Glomerular visceral epithelial cell (primary cell): ENCODE measurements around the gene KCTD14.
"Not testable (repeated sequence)": the region's sequence is repeated elsewhere in the genome, so short reads cannot be mapped to it uniquely, and the experiment has no call there.

Experiments used
- DNase-seq: peaks from one replicate; pipeline ENCODE4 v3.0.0-alpha.2; 2016; ENCODE audit errors: extremely low spot score

The KCTD14 gene

DNA sequence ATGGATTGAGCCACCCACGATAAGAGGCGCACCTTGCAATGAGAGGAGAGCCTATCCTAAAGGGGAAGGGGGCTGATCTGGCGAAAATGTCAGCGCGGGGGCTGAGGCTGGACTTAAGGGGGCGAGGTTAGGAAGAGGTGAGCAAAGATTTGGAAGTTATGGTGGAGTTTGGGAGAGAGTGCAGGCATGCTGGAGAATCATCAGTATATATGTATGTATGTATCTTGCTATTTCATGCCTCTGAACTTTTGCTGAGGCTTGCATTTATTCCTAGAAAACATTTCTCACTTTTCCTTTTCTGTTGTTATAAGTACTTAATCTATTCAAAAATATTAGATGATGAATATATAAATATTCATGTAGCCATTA, 23.4 kb upstream of the KCTD14 start:
- DNase-seq: no peak

DNA sequence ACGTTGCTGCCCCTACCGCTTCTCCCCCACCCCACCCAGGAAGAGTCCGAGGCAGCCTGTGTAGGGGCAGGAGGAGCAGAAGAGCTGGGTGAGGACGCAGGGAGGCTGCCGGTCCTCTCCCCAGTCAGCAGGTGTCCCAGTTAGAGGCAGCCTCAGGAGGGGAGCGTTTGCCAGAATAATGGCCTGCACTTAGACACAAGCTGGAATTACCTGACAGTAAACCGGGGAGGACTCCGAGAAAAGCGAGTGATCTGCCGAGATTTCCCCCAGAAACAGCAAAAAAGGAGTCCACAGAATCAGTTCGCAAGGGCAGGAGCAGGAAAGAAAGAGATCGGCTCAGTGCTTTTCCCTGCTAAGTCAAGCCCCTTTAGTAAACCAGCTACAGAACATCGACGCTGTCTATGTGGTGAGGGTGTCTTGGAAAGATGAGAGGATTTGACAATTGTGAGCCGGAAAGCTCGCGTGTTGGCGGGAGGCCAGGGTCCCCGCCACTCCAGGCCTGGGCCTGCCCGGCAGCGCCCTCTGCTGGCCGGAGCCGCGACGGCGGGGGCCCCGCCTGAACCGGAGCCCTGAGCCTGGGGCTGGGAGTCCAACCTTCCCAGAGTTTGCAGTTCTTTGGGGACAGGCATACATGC, 22.9 kb upstream of the KCTD14 start:
- DNase-seq: peak; percentile 75

DNA sequence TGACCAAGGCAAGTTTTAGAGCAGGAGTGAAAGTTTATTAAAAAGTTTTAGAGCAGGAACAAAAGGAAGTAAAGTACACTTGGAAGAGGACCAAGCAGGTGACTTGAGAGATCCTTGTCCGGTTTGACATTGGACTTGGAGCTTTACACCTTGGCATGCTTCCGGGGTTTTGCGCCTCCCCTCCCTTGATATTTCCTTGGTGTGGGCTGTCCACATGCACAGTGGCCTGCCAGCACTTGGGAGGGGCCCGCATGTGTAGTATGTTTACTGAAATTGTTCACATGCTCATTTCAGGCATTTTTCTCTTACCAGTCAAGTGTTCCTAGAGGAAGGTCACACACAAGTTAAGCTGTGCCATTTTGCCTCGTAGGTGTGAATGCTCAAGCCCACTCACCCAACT, 21.6 kb upstream of the KCTD14 start:
- DNase-seq: no peak

DNA sequence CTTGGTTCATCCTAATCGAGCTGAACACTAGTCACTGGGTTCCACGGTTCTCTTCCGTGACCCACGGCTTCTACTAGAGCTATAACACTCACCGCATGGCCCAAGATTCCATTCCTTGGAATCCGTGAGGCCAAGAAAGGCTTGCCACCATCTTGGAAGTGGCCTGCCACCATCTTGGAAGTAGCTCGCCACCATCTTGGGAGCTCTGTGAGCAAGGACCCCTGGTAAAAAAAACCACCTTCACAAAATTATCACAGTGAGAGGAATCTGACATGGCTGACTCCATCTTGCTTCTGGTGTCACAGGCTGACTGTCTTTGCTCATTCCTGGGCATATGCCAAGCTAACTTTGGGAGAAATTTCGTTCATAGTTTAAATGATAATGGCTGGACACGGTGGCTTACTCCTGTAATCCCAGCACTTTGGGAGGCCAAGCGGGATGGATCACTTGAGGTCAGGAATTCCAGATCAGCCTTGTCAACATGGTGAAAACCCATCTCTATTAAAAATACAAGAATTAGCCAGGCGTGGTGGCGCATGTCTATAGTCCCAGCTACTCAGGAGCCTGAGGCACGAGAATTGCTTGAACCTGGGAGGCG, 18.9 kb upstream of the KCTD14 start:
- peak; percentile 82 for DNase-seq

DNA sequence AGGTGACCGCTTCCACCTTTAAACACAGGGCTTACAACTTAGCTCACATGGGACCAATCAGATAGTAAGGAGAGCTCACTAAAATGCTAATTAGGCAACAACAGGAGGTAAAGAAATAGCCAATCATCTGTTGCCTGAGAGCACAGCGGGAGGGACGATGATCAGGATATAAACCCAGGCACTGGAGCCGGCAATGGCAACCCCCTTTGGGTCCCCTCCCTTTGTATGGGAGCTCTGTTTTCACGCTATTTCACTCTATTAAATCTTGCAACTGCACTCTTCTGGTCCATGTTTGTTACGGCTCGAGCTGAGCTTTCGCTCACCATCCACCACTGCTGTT, 18.3 kb upstream of the KCTD14 start:
- DNase-seq: not testable (repeated sequence)

DNA sequence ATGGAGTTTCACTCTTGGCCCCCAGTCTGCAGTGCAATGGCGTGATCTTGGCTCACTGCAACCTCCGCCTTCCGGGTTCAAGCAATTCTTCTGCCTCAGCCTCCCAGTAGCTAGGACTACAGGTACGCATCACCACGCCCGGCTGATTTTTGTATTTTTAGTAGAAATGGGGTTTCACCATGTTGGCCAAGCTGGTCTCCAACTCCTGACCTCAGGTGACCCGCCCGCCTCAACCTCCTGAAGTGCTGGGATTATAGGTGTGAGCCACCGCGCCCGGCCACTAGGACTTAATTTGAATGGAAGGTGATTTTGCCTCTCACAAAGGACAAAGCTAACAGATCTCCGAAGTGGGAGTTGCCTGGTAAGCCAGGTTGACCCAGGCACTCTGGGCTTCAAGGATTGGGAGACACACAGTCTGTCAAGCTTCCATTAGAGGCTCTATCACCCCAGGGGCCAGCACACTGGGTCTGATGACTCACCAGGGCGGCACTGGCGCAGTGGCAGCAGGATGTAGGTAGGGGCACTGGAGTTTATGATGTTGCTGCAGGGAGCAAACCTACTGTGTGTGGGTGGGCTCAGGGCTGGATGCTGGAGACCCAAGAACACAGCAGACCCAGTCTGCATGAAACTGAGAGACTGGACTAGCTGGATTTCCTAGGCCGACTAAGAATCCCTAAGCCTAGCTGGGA, 17.8 kb upstream of the KCTD14 start:
- peak; percentile 34 for DNase-seq

DNA sequence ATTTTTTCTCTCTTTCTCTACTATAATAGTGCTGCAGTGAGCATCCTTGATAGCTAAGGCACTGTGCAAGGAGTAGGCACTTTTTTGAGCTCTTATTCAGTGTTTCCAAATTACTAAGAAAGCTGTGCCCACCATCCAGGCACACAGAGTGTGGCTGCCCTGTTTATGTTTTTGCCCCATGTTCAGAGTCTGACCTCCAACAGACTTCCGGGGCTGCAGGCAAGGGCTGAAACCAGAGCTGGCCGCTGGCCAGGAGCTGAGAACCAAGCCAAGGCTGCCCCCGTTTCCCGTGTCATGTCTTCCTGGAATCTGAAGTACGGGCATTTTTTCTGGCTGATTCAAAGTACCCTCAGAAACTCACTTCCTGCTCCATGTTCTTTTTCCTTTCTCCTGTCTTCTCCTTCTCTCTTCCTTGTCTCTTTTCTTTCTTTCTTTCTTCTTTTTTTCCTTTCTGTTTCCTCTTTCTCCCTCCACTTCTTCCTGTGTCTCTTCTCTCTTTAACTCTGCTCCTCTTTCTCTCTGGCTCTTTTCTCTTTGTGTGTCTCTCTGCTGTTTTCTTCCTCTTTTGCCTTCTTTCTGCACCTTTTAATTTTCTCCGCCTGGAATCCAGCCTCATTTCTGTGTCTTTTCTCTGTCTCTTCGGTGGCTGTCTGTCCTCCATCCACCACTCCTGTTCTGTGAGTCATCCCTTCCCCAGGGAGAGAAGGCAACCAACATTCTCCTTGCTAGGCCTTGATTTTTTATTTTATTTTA, 17.0 kb upstream of the KCTD14 start:
- peak; percentile 91 for DNase-seq

DNA sequence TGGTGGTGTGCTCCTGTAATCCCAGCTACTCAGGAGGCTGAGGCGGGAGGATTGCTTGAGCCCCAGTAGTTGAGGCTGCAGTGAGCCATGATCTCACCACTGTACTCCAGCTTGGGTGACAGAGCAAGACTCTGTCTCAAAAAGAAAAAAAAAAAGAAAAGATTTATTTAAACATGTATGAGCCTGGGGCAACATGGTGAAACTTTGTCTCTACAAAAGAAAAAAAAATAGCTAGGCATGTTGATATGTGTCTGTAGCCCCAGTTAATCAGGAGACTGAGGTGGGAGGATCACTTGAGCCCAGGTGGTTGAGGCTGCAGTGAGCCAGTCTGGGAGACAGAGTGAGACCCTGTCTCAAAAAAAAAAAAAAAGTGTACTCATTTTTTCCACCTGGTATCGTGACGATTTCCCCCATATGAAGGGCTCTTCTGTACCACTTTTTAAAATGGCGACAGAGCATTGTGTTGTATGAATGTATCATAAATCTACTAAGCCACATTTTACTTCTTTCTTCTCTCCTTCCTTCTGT, 16.4 kb upstream of the KCTD14 start:
- DNase-seq: no peak

DNA sequence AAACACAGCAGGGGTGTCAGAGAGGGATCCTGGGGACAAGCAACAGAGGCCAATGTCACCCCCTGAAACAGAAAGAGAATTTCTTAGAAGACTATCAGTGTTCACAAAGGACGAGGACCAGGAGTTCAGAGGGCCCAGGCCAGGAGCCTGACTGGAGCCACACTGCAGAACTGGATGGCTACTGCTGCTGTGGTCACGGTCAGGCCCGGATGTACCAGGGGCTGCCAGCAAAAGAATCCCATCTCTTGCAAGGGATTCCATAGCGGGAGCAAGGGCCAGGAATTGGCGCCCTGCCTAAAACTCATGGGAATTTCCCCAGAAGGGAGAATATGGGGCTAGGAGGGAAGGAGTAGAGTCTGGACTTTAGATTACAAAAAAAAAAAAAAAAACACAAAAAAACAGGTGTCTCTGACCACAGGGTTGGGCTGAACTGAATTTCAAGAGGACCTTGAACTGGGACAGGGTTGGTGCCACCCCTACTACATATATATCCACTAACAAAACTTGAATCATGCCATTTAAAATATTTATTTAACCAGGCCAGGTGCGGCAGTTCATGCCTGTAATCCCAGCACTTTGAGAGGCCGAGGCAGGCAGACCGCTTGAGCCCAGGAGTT, 15.7 kb upstream of the KCTD14 start:
- peak; percentile 94 for DNase-seq

DNA sequence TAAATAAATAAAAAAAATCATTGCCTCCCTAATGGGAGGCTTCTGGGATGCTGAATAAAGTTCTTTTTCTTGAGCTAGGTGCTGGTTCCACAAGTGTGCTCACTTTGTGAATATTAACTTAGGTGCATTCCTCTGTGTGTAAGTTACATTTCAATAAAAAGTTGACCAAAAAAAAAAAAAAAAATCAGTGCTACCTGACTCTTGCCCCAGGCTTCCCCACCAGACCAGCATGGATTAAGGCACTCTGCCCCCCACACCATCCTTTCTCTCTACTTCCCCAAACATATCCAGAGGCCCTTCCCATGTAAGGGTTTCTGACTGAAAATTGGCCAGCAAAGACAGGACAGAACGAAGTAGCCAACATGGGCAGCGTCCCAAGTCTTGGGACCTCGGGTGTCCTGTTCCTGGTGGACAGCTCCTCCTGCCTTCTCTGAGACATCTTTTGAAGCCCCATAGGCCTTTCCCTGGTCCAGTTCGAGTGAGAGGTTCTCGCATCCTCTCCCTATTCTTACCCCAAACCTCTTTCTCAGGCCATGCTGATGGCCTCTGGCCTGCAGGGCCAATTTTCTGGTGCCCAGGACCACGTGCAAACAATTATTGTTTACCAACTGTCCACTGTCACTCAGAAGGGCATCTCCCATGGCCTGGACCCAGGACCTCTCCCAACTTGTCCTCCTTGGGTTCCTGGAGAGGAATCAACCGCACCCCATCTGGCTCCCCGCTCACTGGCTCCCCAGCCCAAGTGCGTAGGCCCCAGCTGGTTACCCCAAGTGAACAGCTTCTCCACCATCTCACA, 14.9 kb upstream of the KCTD14 start:
- no peak for DNase-seq

DNA sequence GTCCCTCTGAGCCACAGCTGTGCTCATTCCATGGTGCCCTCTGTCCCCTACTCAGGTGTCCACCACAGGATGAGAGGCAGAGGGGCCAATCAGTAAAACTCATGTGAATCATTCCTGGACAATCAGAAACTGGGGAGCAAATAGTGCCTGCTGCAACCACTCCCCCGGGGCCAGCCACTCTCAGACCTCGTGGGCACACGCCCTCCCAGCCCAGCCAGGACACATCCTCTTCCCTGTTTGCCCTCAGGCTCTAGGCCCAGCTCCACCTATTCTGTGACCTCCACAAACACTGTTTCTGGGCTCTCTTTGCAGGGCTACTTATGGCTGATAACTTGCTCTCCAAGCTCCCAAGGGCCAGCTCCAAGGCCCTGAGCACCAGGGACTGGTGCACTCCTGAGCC, 14.0 kb upstream of the KCTD14 start:
- DNase-seq: no peak

DNA sequence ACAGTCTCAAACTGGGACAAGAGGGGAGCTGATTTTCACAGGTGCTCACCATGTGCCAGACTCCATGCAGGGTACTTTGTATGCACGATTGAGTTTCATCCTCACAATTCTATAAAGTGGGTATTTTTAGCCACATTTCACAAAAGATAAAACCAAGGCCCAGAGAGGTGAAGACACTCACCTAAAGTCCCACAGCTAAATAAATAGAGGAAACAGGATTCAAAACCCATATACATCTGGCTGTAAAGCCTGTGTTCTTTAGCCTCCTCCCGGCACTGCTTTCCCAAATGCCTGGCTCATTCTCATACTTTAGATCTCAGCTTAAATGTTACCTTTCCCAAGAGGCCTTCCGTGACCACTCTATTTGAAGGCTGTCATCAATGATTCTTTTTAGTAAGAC, 13.2 kb upstream of the KCTD14 start:
- no peak for DNase-seq

DNA sequence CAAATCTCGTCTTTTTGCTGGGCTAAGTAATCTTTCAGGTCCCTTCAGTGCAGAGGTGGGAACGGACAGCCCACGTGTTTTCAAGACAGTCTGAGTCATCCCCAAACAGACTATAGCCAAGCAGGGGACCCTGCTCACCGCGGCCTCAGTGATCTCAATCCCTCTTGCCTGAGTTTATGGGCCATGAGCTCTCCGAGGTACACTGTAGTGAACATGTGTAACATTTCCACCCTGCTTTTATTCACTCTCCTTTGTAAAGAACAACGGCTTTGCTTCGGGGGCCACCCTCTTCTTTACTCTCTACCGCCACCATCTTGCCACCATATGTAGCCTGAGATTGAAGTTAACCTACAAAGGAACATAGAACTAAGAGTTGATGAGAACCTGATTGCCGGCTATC, 11.5 kb upstream of the KCTD14 start:
- no peak for DNase-seq

DNA sequence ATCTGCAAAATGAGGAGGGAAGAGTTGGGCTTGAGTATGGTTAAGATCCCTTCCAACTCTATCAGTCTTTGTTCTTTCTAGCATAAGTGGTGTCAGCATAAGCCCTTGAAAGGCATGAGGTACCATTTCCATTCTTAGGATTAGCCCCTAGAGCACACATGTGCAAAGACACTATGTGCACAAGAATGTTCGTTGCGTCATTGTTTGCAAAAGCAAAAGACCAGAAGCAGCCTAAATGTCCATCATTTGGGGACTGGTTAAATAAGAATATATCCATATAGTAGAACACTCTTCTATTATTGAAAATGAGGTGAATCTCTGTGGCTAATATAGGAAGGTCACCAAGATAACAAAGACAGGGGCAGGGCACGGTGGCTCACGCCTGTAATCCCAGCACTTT, 10.0 kb upstream of the KCTD14 start:
- no peak for DNase-seq

DNA sequence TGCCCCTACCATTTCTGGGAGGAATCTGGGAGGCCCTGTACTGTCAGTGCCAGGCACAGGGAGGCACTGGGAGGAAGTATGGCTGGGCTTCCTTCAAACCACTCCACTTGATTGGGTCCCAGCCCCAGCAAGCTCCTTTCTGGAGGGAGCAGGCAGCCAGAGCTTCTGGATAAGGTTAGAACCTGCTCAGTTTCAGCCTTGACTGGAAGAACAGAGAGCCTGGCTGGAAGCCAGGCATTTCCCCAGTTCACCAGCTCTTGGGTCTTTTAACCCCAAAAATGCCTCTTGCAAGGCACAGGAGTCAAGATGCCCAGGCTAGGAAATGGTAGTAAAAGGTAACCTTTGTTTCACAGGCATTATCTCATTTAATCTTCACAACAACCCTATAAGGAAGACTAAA, 9.0 kb upstream of the KCTD14 start:
- DNase-seq: no peak

DNA sequence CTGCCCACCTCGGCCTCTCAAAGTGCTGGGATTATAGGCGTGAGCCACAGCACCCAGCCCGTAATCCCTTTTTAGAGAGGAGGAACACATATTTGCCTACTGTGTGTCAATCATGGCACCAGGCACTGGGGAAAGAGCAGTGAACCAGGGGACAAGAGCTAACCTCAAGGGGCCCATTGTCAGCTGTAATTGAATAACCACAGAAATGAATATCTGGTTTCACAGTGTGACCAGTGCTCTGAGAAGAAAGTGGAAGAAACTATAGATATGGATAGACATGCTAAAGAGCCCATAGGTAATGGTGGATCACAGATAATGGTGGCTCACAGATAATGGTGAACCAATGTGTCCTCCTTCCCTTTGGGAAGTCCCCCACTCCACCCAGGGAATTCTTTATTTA, 8.6 kb upstream of the KCTD14 start:
- no peak for DNase-seq

DNA sequence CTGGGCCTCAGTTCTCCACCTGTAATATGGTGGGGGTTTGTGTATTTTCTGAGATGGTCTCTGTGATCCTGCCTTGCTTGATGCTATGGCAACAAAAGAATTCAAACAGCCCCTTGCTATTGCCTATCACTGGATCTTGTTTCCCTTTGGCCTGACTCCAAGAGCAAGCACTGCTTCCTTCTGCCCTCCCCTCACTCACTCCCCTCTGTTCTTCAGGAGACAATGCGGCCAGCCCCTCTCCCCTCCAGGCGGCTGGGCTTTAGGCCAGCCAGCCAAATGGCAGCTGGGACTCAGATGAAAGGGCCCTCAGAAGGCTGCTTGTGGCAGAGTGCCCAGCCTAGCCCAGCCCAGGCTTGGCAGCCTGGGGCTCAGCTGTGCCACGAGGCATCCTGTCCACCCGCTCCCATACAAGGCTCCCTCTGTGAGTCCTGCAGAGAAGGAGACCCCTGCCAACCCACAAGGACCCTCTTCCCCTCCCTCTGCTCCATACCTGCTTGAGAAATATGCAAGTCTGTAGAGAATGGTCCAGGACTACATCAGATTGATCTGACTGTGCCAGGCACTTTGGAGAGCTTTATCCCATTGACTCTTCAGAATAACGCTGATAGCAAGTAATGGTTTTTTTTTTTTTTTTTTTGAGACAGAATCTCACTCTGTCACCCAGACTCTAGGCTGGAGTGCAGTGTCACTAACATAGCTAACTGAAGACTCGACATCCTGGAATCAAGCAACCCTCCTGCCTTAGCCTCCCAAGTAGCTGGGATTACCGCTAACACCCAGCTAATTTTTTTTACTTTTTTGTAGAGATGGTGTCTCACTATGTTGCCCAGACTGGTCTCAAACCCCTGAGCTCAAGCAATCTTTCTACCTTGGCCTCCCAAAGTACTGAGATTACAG, 7.6 kb upstream of the KCTD14 start:
- peak; percentile 38 for DNase-seq

DNA sequence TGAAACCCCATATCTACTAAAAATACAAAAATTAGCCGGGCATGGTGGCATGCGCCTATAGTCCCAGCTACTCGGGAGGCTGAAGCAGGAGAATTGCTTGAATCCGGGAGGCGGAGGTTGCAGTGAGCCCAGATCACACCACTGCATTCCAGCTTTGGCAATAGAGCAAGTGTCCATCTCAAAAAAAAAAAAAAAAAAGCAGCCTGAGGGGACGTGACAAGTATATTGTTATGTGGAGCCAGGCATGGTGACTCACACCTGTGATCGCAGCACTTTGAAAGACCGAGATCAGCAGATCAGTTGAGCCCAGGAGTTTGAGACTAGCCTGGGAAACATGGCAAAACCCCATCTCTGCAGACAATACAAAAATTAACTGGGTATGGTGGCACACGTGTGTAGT, 5.3 kb upstream of the KCTD14 start:
- DNase-seq: not testable (repeated sequence)

DNA sequence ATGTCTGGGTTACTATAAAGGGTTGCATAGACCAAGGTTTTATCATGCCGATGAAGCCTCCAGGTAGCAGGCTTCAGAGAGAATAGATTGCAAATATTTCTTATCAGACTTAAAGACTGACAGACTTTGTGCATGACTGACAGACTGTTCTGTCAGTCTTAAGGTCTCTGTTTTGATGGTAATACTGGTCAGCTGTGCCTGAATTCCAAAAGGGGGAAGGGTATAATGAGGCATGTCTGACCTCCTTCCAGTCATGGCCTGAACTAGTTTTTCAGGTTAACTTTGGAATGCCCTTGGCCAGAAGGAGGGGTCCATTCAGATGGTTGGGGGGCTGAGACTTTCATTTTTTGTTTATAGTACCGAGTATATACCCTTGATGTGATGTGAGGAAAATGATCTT, 4.7 kb upstream of the KCTD14 start:
- DNase-seq: no peak

DNA sequence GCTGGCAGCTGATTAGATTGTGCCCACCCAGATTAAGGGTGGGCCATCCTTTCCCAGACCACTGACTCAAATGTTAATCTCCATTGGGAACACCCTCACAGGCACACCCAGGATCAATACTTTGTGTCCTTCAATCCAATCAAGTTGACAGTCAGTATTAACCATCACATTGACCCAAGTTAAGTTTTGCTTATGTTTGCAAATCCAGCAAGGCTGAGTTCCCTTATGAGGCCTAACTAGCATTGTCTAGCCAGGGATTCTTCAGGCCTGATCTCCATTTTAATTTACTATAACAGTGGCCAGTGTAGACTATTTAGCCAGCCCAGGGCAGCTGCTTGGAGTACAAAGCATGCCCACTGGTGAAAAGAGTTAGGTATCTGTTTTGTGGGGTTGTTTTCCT, 2.3 kb upstream of the KCTD14 start:
- DNase-seq: no peak
